Measurements from ENCODE around the gene PPP1R9B.

PPP1R9B gene

DNA sequence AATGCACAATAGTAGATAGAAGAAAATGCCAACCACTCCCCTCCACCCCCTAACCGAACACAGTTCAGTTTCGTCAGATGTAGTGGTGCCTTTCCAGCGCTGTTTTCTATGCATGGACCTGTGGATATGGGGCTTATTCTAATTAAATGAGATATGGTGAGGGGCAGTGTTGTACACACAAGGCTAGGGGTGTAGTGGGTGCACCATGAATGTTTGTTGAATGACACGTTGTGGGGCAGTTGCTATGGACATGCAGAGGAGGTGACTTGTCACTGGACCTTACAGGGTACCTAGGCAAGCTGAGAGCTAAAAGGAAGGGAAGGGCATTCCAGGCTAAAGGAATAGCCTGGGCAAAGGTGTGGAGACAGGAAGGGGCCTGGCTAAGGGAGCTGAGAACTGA, 51.9 kb downstream of the PPP1R9B start:
- TF ChIP-seq, protein P1, sequence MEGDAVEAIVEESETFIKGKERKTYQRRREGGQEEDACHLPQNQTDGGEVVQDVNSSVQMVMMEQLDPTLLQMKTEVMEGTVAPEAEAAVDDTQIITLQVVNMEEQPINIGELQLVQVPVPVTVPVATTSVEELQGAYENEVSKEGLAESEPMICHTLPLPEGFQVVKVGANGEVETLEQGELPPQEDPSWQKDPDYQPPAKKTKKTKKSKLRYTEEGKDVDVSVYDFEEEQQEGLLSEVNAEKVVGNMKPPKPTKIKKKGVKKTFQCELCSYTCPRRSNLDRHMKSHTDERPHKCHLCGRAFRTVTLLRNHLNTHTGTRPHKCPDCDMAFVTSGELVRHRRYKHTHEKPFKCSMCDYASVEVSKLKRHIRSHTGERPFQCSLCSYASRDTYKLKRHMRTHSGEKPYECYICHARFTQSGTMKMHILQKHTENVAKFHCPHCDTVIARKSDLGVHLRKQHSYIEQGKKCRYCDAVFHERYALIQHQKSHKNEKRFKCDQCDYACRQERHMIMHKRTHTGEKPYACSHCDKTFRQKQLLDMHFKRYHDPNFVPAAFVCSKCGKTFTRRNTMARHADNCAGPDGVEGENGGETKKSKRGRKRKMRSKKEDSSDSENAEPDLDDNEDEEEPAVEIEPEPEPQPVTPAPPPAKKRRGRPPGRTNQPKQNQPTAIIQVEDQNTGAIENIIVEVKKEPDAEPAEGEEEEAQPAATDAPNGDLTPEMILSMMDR (IDR thresholded peaks at IDR 0.05): no peak
- H3K4me3 ChIP-seq (ENCODE audit: low read depth in 1 of 2, low read length in 1 of 2): no peak overlapping the region
- H3K4me1 ChIP-seq (ENCODE audit: control insufficient read depth in 1 of 2, insufficient read depth in 1 of 2, low read depth in 1 of 2, low read length in 1 of 2): peaks cover 12 to 16% of the 10 kb centered on the region in 2 experiments
- H3K27me3 ChIP-seq: peaks cover under 1% of the 10 kb centered on the region
- H3K9me3 ChIP-seq: no peaks in the 10 kb centered on the region
- H3K27ac ChIP-seq: no peak overlapping the region
- H3K36me3 ChIP-seq: no peaks in the 10 kb centered on the region

DNA sequence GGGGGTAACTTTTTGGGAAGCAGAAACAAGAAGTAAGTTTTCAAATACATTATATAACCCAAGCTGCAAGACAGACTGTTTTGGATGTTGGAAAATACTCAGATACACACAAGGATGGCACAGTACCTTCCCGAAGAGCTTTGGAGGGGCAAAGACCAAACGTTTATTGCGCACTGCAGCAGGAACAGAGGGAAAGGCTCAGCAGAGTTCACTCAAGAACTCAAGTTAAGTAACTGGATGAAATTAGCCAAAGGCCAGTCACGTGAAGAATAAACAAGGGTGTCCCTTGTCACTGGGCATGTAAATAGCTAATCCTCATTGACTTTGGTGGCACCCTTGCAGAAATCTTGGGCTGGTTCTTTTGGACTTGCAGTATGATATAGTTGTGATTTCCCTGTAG, 52.6 kb downstream of the PPP1R9B start:
- no peaks in the 10 kb centered on the region for H3K36me3 ChIP-seq
- no peak overlapping the region for H3K4me3 ChIP-seq (ENCODE audit: low read depth in 1 of 2, low read length in 1 of 2)
- peaks cover 7% of the 10 kb centered on the region for H3K27me3 ChIP-seq
- no peaks in the 10 kb centered on the region for H3K9me3 ChIP-seq
- peaks cover 12 to 16% of the 10 kb centered on the region in 2 experiments for H3K4me1 ChIP-seq (ENCODE audit: control insufficient read depth in 1 of 2, insufficient read depth in 1 of 2, low read depth in 1 of 2, low read length in 1 of 2)
- TF ChIP-seq, protein P1 (IDR thresholded peaks at IDR 0.05): no peak
- no peak overlapping the region for H3K27ac ChIP-seq

DNA sequence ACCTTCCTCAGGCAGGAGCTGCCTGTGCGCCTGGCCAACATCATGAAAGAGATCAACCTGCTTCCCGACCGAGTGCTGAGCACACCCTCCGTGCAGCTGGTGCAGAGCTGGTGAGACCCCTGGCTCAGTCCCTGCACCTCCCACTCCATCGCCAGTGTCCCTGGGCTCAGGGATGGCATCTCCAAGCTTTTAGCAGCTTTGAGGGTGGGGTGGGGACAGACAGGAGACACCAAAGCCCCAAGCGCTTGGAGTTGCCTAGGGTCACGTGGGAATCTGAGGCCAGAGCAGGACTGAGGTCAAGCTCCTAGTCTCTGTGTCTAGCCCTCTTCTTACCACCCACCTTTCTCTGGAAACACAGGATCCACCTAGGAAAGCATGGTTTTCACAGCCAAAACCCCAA, 53.0 kb downstream of the PPP1R9B start:
- Histone ChIP-seq H3K27me3 (peaks cover 10% of the 10 kb centered on the region), H3K36me3 (no peaks in the 10 kb centered on the region), H3K9me3 (no peaks in the 10 kb centered on the region), H3K4me3 (ENCODE audit: low read depth in 1 of 2, low read length in 1 of 2) (no peak overlapping the region), H3K4me1 (ENCODE audit: control insufficient read depth in 1 of 2, insufficient read depth in 1 of 2, low read depth in 1 of 2, low read length in 1 of 2) (peaks cover 12 to 16% of the 10 kb centered on the region in 2 experiments), H3K27ac (no peak overlapping the region)
- TF ChIP-seq, protein P1 (IDR thresholded peaks at IDR 0.05): no peak

DNA sequence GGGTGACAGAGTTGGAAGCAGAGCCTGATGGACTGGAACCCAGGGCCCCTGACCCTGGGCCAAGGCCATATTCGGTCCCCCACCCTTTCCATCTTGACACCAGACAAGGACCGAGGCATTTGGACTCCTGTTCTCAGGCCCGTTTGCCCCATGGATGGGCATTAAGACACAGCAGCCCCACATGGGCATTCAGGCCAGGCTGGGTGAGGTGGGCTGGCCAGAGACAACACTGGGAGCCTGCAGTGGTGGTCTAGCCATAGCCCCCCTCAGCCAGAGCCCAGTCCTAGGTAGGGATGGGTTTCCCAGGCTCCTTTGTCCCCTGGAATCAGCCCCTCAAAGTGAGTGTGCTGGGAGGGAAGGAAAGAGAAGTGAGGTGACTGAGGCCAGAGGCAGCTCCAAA, 53.7 kb downstream of the PPP1R9B start:
- H3K27ac ChIP-seq: no peak overlapping the region
- H3K4me1 ChIP-seq (ENCODE audit: control insufficient read depth in 1 of 2, insufficient read depth in 1 of 2, low read depth in 1 of 2, low read length in 1 of 2): peaks cover 12 to 16% of the 10 kb centered on the region in 2 experiments

DNA sequence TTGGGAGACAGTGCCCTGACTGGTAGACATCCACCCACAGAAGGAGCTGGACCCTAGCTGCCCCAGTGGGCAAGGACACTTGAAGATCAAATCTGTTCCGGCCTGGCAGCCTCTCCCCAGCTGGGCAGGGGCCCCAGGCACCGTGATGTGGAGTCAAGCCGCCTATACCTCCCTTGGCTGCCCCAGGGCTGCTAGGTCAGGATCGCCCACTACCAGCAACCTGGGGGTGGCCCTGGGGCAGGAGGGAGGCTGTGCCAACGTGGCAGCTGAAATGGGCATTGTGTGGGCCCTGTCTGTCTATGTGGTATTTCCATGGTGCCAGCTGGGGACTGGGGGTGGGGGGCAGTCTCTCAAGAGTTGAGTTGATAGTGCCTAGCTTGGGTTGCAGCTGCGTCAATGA, 54.4 kb downstream of the PPP1R9B start:
- no peak overlapping the region for H3K4me3 ChIP-seq (ENCODE audit: low read depth in 1 of 2, low read length in 1 of 2)
- peaks cover 12 to 16% of the 10 kb centered on the region in 2 experiments for H3K4me1 ChIP-seq (ENCODE audit: control insufficient read depth in 1 of 2, insufficient read depth in 1 of 2, low read depth in 1 of 2, low read length in 1 of 2)
- TF ChIP-seq, protein P1 (IDR thresholded peaks at IDR 0.05): no peak
- H3K27ac ChIP-seq: peak overlapping the region; percentile 71
- H3K36me3 ChIP-seq: no peaks in the 10 kb centered on the region
- H3K9me3 ChIP-seq: no peaks in the 10 kb centered on the region
- peaks cover 21% of the 10 kb centered on the region for H3K27me3 ChIP-seq

More for the DNA sequence above, 53.7 kb downstream of the PPP1R9B start:
- H3K9me3 ChIP-seq: no peaks in the 10 kb centered on the region
- TF ChIP-seq, protein P1 (IDR thresholded peaks at IDR 0.05): no peak
- no peaks in the 10 kb centered on the region for H3K36me3 ChIP-seq
- H3K4me3 ChIP-seq (ENCODE audit: low read depth in 1 of 2, low read length in 1 of 2): no peak overlapping the region
- peaks cover 16% of the 10 kb centered on the region for H3K27me3 ChIP-seq

DNA sequence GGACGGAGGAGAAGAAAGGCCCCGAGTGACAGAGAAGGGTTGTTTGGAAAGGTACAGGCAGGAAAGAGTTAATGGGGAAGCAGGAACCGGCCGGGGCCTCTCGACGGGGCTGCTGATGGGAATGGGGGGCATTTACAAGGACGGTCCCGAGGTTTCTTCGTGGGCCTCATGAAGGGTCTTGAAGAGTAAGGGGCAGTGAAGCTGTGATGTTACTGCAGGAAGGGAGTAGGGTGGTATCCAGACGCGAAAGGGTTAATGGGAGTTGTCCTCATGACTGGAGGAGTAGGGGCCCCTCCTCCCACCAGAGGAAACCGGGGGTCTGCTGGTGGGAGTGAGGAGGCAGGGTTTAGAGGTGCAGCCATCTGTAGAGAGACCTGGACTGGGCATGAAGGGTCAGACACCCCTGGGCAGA, 54.8 kb downstream of the PPP1R9B start:
- H3K27me3 ChIP-seq: peaks cover 25% of the 10 kb centered on the region
- TF ChIP-seq, protein P1 (IDR thresholded peaks at IDR 0.05): no peak
- peak overlapping the region; percentile 71 for H3K27ac ChIP-seq
- peak overlapping the region; percentile 85 to 90 for H3K4me3 ChIP-seq (ENCODE audit: low read depth in 1 of 2, low read length in 1 of 2)
- no peaks in the 10 kb centered on the region for H3K36me3 ChIP-seq
- H3K9me3 ChIP-seq: no peaks in the 10 kb centered on the region
- H3K4me1 ChIP-seq (ENCODE audit: control insufficient read depth in 1 of 2, insufficient read depth in 1 of 2, low read depth in 1 of 2, low read length in 1 of 2): peaks cover 12 to 16% of the 10 kb centered on the region in 2 experiments

Data from neutrophil (primary cell).